NCI-H748 (cell line): ENCODE data around the gene HPSE2.
"Not testable (repeated sequence)": the region's sequence is repeated elsewhere in the genome, so short reads cannot be mapped to it uniquely, and the experiment has no call there.

Experiments
- DNase-seq: peaks from one replicate; lab custom pipeline; 2025; ENCODE audit not compliant: unreplicated experiment; lab: John Stamatoyannopoulos, UW

Gene HPSE2

GRCh38 chr10:99008054-99008453 lies 227.6 kb downstream of the HPSE2 start:
- DNase-seq, result no peak

GRCh38 chr10:99007457-99007856 lies 228.2 kb downstream of the HPSE2 start:
- DNase-seq, result no peak

- no peak for DNase-seq
These were observed 230.4 kb downstream of the HPSE2 start for GRCh38 chr10:99005254-99005653.

- DNase-seq, result no peak
These were observed 230.9 kb downstream of the HPSE2 start for GRCh38 chr10:99004738-99005137.

- no peak for DNase-seq
These were observed 233.3 kb downstream of the HPSE2 start for GRCh38 chr10:99002392-99002791.

GRCh38 chr10:98997596-98997995 lies 238.1 kb downstream of the HPSE2 start:
- DNase-seq, result no peak

GRCh38 chr10:98994030-98994429 lies 241.6 kb downstream of the HPSE2 start:
- DNase-seq, result no peak

- not testable (repeated sequence) for DNase-seq
These were observed 251.9 kb downstream of the HPSE2 start for GRCh38 chr10:98983751-98984150.

GRCh38 chr10:98980353-98980752 lies 255.3 kb downstream of the HPSE2 start:
- no peak for DNase-seq

GRCh38 chr10:98971464-98971863 lies 264.2 kb downstream of the HPSE2 start:
- no peak for DNase-seq

GRCh38 chr10:98967601-98968000 lies 268.1 kb downstream of the HPSE2 start:
- no peak for DNase-seq

- DNase-seq, result no peak
These were observed 272.0 kb downstream of the HPSE2 start for GRCh38 chr10:98963608-98964007.

GRCh38 chr10:98959379-98959778 lies 276.3 kb downstream of the HPSE2 start:
- DNase-seq, result no peak

GRCh38 chr10:98957801-98958200 lies 277.9 kb downstream of the HPSE2 start:
- DNase-seq, result no peak

- DNase-seq, result no peak
These were observed 278.9 kb downstream of the HPSE2 start for GRCh38 chr10:98956576-98957260.

- no peak for DNase-seq
These were observed 282.4 kb downstream of the HPSE2 start for GRCh38 chr10:98953251-98953650.

- DNase-seq, result no peak
These were observed 284.2 kb downstream of the HPSE2 start for GRCh38 chr10:98951269-98952000.

GRCh38 chr10:98950106-98950505 lies 285.5 kb downstream of the HPSE2 start:
- no peak for DNase-seq

GRCh38 chr10:98949306-98949705 lies 286.3 kb downstream of the HPSE2 start:
- DNase-seq, result no peak

- no peak for DNase-seq
These were observed 292.0 kb downstream of the HPSE2 start for GRCh38 chr10:98943681-98944080.

- no peak for DNase-seq
These were observed 305.9 kb downstream of the HPSE2 start for GRCh38 chr10:98929709-98930108.

- DNase-seq, result no peak
These were observed 310.0 kb downstream of the HPSE2 start for GRCh38 chr10:98925651-98926050.

GRCh38 chr10:98924526-98924925 lies 311.1 kb downstream of the HPSE2 start:
- DNase-seq, result no peak
